Measurements from ENCODE around the gene TBC1D2.

Gene TBC1D2

GRCh38 chr9:98159790-98160189 lies 95.7 kb downstream of the TBC1D2 start:
- no peak for DNase-seq

GRCh38 chr9:98159301-98159700 lies 96.1 kb downstream of the TBC1D2 start:
- no peak for DNase-seq

DNA sequence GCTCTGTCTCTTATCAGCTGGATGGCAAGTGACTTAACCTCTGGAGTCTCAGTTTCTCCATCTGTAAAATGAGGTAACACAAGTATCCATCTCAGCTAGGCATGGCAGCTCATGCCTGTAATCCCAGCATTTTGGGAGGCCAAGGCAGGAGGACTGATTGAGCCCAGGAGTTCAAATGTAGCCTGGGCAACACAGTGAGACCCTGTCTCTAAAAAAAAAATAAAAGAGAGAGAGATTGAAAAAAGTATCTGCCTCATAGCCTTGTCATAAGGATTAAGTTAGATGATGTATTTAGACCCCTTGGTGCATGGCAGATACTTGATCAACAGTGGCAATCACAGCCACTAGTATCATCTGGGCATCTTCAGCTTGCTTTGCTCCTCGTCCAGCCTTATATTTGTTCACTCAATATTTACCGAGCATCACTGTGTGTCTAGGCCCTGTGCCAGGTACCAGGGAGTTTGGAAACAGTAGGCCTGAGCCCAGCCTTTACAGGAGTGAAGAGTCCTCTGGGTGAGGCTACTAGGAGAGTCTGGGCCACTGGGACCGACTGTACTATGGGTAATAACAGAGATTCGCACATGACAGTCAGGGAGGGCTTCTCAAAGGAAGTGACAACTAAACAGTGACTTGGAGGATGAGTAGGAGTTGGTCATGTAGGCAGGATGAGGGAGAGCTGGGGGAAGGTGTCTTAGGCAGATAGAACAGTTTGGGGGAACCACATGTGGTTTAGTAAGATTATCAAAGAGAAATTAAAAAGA lies 97.2 kb downstream of the TBC1D2 start:
- DNase-seq = no peak

GRCh38 chr9:98157372-98157771 lies 98.1 kb downstream of the TBC1D2 start:
- no peak for DNase-seq

- DNase-seq = no peak
These were observed 100.8 kb downstream of the TBC1D2 start for GRCh38 chr9:98154678-98155077.

DNA sequence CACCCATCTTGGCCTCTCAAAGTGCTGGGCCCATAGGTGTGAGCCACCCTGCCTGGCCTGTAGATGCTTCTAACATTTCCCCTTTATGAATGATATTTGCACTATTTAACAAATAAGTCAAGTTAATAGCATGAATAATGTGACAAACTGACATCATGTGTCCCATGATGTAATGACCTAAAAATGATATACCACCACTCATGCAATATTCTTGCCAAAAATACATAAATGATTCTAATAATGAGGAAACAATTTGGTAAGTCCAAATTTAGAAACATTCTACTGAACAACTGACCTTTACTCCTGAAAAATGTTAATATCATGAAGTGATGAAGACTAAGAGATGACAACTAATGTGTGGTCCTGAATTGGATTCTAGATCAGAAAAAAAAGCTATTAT lies 102.9 kb downstream of the TBC1D2 start:
- no peak for DNase-seq

DNA sequence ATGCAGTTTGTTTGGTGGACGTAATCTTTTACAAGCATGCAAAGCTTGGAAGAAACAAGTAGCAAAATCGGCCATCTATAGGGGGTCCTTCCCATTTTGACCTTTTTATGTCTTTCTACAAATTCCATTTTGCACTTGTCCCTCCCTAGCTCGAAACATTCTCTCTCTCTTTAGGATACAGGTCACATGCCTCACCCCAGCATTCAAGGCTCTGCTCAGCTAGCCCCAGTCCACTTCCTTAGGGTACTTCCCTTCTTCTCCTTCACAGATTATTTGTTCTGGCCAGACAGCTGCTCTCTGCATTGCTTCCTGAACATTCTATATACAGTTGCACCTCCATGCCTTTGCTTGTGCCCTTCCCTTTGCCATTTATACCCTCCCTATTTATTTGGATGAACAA lies 104.7 kb downstream of the TBC1D2 start:
- DNase-seq = no peak

DNA sequence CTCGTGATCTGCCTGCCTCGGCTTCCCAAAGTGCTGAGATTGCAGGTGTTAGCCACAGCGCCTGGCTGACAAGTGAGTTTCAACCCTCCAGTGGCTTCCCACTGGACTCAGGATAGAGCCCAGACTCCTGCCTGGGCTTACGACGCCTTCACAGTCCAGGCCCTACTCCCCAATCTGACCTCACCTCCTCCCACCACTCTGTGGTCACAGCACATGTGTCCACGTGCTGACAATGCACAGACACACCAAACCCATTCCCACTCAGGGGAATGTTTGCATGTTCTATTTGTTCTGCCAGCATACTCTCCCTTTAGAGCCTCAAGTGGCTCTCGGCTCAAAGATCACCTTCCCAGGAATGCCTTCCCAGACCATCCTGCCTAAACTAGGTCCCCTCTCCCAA lies 105.3 kb downstream of the TBC1D2 start:
- no peak for DNase-seq

DNA sequence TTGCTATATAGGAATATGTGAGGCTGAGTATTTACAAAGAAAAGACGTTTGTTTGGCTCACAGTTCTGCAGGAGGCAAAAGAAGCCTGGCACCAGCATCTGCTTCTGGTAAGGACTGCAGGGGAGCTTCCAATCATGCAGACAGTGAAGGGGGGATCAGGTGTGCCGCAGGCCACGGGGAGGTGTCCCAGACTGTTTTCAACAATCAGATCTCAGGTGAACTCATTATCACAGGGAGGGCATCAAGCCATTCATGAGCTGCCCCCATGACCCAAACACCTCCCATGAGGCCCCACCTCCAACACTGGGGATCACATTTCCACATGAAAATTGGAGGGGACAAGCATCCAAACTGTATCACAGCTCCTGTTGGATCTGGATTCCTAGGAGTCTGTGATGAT lies 106.0 kb downstream of the TBC1D2 start:
- no peak for DNase-seq
